HG03175 (cell line): Measurements from ENCODE around the gene PABPN1.
A peak's percentile ranks its signal among the peaks of the same experiment; 100 is the strongest.

Experiments
- ATAC-seq: cut with Tn5 transposase; IDR thresholded peaks from one replicate; pipeline ENCODE4 v1.9.1; 2021; ENCODE audit warnings: mild to moderate bottlenecking, moderate library complexity; ENCODE audit not compliant: unreplicated experiment

PABPN1 gene

DNA sequence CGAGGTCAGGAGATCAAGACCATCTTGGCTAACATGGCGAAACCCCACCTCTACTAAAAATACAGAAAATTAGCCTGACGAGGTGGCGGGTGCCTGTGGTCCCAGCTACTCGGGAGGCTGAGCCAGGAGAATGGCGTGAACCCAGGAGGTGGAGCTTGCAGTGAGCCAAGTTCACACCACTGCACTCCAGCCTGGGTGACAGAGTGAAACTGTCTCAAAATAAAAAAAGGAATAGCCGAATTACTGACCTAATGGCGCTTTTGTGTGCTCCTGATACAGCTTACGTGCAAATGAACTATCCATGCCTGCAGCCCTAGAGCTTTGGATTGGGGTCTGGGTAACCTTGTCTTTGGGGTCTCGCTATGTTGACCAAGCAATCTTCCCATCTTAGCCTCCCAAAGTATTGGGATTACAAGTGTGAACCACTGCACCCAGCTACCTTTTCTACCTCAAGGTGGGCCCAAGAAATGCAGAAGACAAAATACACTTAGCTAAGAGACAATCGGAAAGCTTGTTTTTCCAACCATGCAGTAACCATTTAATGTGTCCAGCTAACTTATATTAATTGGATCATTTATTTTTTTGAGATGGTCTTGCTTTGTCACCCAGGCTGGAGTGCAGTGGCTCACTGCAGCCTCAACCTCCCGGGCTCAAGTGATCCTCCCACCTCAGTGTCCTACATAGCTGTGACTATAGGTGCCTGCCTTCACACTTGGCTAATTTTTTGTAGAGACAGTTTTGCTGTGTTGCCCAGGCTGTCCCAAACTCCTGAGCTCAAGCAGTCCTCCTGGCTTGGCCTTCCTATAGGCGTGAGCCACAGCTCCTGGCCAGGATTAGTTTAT lies 5.5 kb downstream of the PABPN1 start:
- no peak for ATAC-seq

DNA sequence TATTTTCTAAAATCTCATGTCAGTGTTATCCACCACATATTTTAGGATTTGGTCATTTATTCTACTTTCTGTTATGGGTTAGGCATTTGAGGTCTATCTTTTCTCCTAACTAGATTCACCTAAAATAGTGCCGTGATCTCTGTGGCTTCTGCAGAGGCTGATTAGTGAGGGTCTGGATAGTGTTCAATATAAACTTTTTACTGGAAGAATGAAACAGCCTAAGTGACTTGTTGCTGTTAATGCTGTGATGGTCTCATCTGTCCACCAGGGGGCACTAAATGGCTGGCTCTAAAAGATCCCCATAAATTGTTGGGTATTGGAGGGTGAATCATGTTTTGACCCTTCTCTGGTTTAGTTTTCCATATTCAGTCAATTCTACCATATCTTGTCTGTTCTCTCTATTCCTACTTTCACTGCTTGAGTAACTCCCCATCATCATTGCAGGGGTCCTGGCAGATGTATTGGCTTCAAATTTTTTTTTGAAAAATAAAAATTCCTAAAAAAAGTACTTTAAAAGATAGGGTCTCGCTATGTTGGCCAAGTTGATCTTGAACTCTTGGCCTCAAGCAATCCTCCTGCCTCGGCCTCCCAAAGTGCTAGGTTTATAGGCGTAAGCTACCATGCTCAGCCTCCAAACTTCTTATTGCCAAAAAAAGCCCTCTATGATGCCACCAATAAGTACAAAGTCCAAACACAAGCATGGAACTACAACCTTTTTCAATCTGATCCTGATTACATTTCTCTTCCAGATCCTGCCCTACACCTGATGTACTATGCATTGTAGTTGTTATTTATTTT lies 6.9 kb downstream of the PABPN1 start:
- peak; percentile 43 for ATAC-seq

DNA sequence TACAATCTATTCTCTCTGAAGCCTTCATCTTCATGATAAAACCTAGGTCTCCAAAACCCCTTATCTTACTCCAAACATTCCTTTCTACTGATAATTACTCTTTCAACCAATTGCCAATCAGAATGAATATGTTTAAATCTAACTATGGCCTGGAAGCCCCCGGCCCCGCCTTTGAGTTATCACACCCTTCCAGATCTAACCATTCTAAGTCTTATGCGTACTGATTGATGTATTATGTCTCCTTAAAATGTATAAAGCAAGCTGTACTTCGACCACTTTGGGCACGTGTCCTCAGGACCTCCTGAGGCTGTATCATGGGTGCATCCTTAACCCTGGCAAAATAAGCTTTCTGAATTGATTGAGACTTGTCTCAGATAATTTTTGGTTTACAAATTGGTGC lies 14.4 kb downstream of the PABPN1 start:
- ATAC-seq = no peak

DNA sequence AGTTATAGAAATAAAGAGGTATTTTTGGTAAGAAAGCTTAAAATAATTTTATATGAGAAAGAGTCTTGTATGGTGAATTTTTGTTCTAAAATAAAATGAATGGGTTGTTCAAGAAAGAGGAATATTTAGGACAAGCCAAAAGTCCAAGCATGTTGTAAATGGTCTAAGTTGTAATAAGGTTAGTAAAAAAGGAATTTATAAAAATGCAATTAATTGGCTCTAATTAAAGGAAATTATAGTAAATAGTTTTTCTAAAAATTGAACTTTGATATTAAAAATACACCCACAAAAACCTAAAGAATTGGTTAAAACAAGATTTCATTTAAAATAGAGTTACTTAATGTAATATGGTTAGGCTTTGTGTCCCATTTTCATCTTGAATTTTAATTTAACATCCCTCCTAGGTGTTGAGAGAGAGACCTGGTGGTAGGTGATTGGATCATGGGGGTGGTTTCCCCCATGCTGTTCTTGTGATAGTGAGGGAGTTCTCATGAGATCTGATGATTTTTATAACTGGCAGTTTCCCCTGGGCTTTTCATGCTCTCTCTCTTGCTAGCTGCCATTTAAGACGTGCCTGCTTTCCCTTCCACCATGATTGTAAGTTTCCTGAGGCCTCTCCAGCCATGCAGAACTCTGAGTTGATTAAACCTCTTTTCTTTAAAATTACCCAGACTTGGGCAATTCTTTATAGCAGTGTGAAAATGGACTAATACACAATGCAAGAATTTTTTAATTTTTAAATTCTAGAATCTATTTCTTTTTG lies 18.4 kb downstream of the PABPN1 start:
- ATAC-seq = no peak

DNA sequence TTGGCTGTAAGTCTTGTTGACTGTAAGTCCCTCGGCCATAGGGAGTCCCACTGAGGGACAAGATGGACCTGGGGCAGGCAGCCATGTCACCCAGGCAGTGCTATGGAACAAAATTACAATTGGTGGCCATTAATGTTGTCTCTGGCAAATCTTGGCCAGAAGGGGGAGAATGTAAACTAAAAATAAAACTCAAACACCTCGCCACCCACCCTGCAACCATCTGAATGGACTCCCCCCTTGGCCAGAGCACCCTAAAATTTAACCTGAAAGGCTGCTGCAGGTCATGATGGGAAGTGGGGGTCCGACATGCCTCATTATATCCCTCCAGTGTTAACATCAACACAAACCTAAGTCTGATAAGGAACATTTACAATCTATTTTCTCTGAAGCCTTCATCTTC lies 23.2 kb downstream of the PABPN1 start:
- no peak for ATAC-seq

DNA sequence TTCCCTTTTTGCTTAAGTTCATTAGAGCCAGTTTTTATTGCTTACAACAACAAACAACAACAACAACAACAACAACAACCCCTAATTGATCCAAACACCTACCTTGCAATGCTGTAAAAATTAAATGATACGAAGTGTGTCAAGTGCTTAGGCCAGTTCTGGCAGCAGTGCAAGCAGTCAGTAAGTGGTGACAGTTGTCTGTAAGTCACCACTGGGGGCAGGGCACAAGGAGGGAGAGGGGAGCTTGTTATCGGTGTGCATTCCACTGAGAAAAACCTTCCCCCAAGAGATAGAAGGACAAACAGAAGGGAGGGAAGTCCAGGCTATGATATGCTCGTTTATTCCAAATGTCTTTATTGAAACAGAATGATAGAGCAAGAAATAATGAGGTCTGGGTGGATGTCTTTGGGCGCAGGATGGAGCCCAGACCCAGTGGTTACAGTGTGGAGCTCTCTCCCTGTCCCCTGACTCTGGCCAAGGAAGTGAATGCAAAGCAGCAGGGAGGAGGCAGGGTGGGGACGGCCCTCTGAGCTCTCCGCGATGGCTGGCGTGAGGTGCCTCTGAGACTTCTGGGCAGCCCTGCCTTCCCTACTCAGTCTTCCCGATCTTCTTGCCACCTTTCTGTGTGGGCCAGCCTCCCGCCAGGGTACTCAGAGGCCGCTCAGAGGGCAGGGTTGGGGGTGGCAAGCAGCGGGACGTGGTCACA lies 24.9 kb downstream of the PABPN1 start:
- no peak for ATAC-seq

DNA sequence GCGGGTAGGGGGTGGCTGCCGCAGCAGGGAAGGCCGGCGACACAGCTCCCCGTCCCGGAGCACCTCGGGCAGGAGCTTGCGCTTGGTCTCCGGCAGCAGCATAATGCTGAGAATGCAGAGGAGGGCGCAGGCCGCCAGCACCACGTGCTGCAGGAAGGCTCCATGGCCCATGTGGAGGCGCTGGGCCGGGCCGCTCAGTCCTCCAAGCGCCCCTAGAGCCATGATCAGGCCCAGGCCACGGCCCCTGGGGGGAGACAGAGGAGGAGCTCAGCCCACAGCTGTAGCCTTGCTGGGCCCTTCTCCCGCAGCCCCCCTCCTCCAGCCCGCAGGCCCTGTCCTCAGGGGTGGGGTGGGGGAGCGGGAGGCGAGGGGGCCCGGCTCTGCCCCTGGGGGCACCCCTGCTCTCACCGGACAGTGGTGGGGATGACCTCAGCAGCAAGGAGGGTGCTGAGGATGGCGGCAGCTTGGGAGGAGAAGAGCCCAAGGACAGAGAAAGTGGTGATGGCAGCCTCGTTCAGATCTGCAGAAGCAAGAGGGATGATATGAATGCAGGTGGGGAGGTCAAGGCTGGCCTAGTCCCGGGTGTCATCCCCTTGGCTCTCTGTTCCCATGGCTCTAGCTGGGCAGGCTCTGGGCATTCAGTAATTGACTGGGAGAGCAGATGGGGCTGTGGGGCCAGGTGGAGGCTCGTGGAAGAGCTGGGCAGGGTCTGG lies 25.6 kb downstream of the PABPN1 start:
- ATAC-seq = no peak

DNA sequence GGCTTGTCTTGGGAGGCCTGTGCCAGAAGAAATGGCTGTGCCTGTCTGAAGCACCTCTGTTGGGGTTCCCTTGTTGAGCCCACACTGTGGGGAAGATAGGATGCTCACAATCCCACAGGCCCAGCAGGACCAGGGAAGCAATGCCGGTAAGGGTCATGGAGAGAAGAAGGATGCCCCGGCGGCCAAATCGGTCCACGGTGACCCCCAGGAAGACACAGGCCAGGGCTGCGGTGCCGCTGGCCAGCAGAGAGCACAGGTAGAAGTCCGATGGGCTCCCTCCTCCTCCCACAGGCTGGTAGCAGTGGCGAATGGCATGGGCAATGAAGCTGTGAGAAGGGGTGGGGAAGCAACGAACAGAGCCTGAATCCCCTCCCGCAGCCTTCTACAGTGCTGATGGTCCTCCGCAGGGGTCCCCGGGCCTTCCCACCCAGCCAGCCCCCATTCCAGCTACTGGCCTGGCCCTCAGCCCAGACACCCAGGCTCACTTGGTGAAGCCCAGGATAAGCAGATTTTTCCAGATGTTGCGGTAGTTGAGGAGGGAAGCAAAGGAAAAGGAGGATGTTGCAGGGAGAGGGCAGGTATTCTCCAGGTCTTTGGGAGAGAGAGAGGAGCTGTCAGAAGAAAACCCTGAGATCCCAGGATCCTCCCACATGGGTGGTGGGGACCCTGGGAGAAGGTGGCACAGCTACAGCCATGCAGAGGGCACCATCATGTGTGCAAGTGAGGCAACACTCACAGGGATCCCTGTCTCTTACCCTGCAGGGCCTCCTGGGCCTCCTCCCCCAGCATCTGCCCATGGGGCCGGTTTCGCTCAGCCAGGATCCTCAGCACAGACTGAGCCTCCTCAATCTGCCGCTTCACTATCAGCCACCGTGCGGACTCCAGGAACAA lies 26.4 kb downstream of the PABPN1 start:
- no peak for ATAC-seq

DNA sequence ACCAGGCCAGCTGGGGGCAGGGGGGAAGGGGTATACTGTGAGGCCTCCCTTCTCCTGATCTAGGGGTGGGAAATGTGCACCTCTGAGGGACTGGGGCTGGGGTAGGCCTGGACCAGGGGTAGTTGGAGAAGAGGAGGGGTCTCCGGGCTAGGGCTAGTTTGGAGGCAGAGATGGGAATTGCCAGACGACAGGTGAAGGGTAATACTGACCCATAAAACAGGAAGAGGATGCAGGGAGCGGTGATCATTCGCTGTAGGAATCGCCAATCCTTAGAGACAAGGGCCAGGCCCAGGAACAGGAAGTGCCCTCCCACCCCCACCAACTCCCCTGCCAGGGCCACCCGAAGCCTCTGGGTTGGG lies 27.0 kb downstream of the PABPN1 start:
- ATAC-seq = no peak

DNA sequence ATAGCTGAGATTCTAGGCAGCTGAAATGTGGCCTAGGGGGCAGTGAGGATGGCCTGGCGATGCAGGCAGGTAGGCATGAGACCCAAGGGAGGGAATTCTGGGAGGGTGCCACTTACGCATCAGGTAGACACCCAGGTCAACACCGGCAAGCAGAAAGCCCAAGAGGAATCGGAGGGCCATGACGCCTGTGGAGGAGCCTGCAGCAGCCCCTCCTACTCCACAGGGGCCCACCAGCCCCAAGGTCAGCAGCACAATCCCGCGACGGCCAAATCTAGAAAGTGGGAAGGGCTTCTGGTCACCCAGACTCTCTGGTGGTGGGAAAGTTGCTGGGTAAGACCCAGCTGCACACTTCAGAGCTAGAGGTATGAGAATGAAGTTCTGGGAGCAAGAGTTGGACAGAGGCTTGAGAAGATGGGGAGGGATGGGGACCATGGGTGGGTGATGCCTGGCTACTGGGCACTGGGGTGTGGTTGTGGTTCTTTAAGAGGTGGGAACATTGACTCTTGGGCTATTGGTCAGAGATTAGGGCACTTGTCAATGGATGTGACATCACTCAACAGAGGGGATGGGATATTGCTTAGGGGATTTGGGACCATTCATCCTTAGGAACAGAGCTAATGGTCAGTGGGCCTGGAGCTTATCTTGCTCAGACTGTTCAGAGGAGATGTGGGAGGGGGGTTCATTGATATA lies 28.0 kb downstream of the PABPN1 start:
- no peak for ATAC-seq

DNA sequence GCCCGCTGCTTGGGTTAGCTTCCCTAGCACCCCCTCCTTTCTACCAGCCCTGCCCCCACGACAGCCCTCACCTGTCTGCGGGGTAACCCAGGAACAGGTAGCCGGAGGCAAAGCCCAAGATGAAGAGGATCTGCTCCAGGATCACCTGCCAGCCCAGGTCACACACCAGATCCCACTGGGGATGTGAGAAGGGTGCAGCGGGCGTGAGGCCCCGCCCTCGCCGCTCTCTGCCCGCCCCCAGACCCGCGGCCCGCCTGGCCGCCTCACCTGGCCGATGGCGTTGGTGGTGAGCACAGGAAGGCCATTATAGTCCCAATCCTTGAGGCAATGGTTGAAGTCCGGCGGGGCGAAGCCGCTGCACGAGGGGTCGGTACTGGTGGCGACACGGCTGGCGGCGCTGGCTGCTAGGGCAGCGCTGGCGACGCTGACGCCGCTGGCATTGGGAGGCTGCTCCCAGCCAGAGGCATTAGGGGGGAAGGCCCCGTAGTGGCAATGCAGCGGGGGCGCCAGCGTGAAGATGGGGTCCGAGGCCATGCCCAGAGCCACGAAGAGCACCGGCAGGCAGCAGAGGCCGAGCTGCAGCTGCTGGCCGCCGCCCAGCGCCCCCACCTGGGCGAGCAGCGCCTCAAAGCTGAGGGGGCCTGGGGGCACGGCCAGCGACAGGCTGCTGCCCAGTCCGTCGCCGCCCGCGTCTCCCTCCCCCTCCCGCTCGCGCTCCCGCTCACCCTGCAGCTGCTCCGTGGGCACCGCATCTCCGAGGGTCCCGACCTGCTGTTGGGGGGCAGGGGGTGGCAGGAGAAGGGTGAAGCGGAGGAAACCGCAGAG lies 30.6 kb downstream of the PABPN1 start:
- no peak for ATAC-seq

DNA sequence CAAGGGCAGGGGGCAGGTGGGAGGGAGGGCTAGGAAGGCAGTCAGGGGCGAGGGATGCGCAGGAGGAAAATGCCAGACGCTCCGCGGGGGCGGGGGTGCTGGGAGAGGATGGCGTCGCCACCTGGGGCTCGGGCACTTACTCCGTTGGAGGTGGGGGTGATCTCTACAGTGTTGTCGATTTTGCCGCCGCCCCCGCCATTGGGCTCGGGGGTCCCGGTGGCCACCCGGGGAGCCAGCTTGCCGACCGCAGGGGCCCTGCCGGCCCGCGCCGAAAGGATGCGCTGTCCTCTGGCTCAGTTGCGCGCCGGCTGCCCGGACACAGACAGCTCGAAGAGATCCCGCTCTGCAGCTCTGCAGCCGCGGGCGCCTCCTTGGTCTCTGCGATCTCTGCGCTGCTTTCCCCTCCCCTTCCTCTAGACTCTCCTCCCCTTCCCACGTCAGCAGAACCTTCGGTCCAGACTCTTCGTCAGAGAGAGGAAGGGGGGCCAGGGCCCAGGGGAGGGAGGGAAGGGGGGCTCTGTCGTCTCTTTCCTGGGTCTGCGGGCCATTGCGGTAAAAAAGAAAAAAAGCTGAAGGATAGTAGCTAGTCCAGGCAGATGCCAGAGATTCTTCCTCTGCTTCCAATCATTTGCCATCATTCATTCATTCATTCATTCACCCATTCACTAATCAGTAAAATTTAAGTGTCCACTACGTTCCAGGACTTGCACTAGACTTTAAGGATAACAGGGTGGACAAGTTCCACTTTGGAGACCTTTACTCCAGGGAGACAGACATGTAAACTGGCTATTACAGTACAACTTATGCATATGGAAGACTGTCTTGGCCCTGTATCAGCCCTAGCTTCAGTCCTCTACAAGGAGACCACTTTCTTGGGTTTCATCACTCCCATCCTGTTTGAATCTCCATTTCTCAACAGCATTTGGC lies 31.5 kb downstream of the PABPN1 start, which contains the start of gene SLC22A17:
Gene SLC22A17 (minus strand): TSS at position 382 of the 927 bp plus-strand sequence.
- no peak for ATAC-seq

DNA sequence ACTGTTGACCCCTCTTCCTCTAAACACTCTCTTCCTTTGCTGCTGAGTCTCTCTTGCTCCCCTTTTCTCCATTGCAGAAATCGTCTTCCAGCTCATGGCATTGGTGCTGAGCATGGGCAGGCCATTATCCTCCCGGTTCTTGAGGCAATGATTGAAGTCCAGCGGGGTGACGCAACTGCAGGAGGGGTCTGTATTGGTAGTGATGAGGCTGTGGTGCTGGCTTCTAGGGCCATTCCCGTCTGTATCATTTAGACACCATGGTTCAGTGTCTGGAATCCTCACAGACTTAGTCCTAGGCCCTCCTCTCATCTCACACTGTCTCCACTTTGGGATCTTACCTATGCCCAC lies 32.1 kb downstream of the PABPN1 start:
- no peak for ATAC-seq

DNA sequence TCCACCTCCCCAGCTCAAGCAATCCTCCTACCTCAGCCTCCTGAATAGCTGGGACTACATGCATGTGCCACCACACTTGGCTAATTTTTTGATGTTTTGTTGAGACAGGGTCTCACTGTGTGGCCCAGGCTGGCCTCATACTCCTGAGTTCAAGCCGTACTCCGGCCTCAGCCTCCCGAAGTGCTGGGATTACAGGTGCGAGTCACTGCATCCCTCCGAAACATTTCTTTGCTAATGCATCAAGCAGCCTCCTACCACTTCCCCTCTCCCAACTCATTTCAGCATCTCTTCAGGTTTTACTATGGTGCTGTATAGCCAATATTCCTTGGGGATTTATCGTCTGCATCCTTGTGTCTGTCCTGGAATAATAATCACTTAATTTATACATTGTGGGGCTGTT lies 33.7 kb downstream of the PABPN1 start:
- no peak for ATAC-seq

DNA sequence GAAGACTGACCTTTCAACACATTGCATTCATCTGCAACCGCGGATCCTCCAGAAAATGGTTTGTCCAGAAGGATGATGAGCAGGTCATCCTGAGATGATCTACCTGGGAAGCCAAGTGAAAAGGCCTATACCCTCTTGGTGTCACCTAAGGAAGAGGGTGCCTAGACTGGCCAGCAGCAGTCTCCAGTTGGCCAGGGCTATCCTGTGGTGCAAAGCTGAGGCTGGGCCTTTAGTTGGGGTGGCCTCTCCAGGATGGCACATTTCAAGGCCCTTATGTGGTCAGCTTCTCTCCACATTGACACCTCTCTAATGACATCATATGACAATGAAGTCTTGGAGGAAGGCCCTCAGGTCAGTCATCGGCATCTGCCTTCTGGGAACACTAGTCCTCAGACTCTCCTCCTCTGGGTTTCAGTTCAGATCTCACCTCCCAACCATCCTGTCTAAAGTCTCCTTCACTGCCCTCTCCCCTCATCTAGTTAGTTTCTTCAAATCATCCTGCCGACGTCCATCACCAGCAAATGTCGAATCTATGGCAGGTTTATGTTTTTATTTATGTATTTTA lies 34.7 kb downstream of the PABPN1 start:
- ATAC-seq = no peak

DNA sequence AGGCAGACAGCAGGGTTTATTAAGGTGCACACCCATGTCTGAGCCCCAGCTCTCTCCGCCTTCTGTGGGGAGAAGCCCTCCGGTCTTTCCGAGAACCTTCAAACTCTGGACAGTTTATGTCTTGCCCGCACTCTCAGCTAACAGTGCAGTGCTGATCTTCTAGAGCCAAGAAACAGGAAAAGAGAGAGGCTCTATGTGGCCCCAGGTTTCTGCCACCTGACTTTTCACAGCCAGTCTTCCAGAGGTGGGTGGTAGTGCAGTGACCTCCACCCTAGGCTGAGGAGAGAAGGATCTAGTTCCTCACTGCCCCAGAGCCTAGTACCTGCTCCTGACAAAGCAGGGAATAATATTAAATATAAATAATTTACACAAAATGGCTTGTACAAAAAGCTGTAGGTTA lies 35.4 kb downstream of the PABPN1 start:
- no peak for ATAC-seq
